Type B pancreatic cell (in vitro differentiated cells): ENCODE measurements around the gene CCNJL. TPM values are rescaled to one million over a fixed set of nuclear protein-coding genes. Genes with fewer than 3 reads are reported as not detected.

Experiments
- DNase-seq: peaks from one replicate; pipeline ENCODE4 v3.0.0; 2021; ENCODE audit warnings: mixed read lengths; ENCODE audit not compliant: unreplicated experiment; ENCODE audit errors: extremely low spot score
- H3K27ac Mint-ChIP-seq: 2 replicates; pipeline ENCODE4 v1.8.0; 2021; ENCODE audit warnings: mild to moderate bottlenecking, mixed read lengths
- H3K27me3 Mint-ChIP-seq: 2 replicates; pipeline ENCODE4 v1.8.0; 2021; ENCODE audit warnings: mixed read lengths
- H3K36me3 Mint-ChIP-seq: 2 replicates; pipeline ENCODE4 v1.8.0; 2021; ENCODE audit warnings: mixed read lengths
- H3K4me1 Mint-ChIP-seq: one replicate; pipeline ENCODE4 v1.8.0; 2021; ENCODE audit warnings: mixed read lengths; ENCODE audit not compliant: unreplicated experiment
- H3K4me3 Mint-ChIP-seq: 2 replicates; pipeline ENCODE4 v1.8.0; 2021; ENCODE audit warnings: mild to moderate bottlenecking, mixed read lengths
- H3K9me3 Mint-ChIP-seq: 2 replicates; pipeline ENCODE4 v1.8.0; 2021; ENCODE audit warnings: mixed read lengths
- total RNA-seq: library from RNA; stranded (reverse); gene quantifications from 2 replicates; pipeline ENCODE4 v1.2.1, GENCODE V29; 2021; ENCODE audit warnings: low replicate concordance
- TF ChIP-seq, protein P1 (sequence below): fragments of 200-600 bp; sonication (generic); conservative IDR thresholded peaks from 2 replicates; pipeline ENCODE4 v1.5.0; 2021; ENCODE audit warnings: antibody characterized with exemption, mild to moderate bottlenecking

The CCNJL gene
- total RNA-seq, 1 donor from 2014 or later, result 16.6 TPM

DNA sequence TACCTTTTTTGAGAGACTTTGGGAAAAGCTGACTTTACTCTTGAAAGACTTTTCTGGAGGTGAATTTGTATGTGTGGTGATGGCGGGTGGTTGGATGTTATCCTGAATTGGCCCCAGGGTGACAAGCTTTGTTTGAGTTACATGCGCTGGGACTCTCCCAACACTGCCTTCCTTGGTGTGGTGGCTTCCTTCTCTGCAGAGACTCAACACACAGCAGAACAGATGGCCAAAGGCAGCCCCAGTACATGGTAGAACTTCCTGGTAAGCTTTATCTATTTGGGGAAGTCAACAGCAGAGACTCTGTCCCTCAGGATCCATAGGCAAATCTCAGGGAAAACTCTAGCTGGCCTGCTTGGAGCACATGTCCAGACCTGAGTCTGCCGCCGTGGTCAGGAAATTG, 39.9 kb upstream of the CCNJL start:
- no peak for DNase-seq
- Mint-ChIP-seq H3K9me3 (no peaks in the 10 kb centered on the region), H3K4me1 (peaks cover 4% of the 10 kb centered on the region), H3K36me3 (no peaks in the 10 kb centered on the region), H3K27me3 (no peaks in the 10 kb centered on the region), H3K4me3 (no peak overlapping the region), H3K27ac (no peak overlapping the region)
- TF ChIP-seq, protein P1, sequence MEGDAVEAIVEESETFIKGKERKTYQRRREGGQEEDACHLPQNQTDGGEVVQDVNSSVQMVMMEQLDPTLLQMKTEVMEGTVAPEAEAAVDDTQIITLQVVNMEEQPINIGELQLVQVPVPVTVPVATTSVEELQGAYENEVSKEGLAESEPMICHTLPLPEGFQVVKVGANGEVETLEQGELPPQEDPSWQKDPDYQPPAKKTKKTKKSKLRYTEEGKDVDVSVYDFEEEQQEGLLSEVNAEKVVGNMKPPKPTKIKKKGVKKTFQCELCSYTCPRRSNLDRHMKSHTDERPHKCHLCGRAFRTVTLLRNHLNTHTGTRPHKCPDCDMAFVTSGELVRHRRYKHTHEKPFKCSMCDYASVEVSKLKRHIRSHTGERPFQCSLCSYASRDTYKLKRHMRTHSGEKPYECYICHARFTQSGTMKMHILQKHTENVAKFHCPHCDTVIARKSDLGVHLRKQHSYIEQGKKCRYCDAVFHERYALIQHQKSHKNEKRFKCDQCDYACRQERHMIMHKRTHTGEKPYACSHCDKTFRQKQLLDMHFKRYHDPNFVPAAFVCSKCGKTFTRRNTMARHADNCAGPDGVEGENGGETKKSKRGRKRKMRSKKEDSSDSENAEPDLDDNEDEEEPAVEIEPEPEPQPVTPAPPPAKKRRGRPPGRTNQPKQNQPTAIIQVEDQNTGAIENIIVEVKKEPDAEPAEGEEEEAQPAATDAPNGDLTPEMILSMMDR, result no peak

DNA sequence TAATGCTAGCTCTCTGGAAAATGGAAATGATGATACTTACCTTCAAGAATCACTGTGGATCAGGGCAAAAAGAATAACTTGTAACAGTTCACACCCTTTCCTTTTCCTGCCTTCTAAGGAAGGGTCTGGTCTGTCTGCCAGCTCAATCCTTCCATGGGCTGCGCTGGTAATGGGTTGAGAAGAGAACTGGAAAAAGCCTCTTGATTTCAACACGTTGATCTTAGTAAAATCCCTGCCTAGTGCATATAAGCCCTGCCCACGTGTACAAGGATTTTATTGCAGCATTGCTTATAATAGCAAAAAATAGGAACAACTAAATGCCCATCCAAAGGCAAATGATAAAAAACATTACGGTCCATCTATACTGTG, 37.6 kb upstream of the CCNJL start:
- H3K4me3 Mint-ChIP-seq, result no peak overlapping the region
- no peaks in the 10 kb centered on the region for H3K4me1 Mint-ChIP-seq
- no peaks in the 10 kb centered on the region for H3K27me3 Mint-ChIP-seq
- TF ChIP-seq, protein P1, result no peak
- H3K9me3 Mint-ChIP-seq, result no peaks in the 10 kb centered on the region
- no peak overlapping the region for H3K27ac Mint-ChIP-seq
- DNase-seq, result no peak
- H3K36me3 Mint-ChIP-seq, result no peaks in the 10 kb centered on the region

GRCh38 chr5:160349249-160349934, 37.0 kb upstream of the CCNJL start:
- no peak for DNase-seq
- Mint-ChIP-seq H3K36me3 (no peaks in the 10 kb centered on the region), H3K4me3 (no peak overlapping the region), H3K27ac (no peak overlapping the region), H3K9me3 (no peaks in the 10 kb centered on the region), H3K27me3 (no peaks in the 10 kb centered on the region), H3K4me1 (no peaks in the 10 kb centered on the region)
- TF ChIP-seq, protein P1, result no peak

DNA sequence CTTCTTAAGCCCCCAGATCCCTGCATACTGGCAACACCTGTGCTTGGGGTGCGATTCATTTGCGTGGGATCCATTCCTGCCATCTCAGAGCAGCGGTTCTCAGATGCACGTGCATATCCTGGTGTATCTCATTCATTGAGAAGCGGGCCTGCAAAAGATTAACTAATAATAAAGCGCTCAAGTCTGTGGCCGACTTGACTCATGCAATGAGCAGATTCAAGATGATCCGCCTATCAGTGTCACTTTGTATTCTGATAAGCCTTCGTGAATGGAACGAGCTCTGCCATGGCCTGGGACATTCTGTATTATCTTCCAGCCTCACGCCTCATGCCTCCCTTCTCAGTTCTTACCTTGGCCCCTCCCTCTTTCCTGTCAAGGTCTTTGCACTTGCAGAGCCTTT, 35.7 kb upstream of the CCNJL start:
- no peaks in the 10 kb centered on the region for H3K27me3 Mint-ChIP-seq
- TF ChIP-seq, protein P1, result no peak

DNA sequence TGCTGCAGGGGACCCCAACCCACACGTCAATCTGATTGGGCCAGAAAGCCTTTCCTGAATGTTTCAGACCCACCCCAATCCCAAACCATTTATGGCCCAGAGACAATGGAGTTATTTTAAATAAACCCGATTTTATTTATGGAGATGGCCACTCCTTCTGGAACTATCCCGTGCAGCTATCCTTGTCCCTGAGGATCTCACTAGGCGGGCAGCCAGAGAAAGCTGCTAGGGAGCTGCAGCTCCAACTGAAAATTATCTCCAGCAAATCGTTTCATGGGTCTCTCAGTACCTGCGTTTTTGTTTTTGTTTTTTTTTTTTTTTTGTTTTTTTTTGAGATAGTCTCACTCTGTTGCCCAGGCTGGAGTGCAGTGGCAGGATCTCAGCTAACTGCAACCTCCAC, 35.1 kb upstream of the CCNJL start:
- Mint-ChIP-seq H3K9me3 (no peaks in the 10 kb centered on the region), H3K27ac (no peak overlapping the region), H3K4me3 (no peak overlapping the region), H3K36me3 (no peaks in the 10 kb centered on the region), H3K4me1 (no peaks in the 10 kb centered on the region), H3K27me3 (no peaks in the 10 kb centered on the region)
- TF ChIP-seq, protein P1, result no peak
- no peak for DNase-seq

More for the DNA sequence above, 35.7 kb upstream of the CCNJL start:
- no peak overlapping the region for H3K27ac Mint-ChIP-seq
- H3K36me3 Mint-ChIP-seq, result no peaks in the 10 kb centered on the region
- no peaks in the 10 kb centered on the region for H3K4me1 Mint-ChIP-seq
- H3K4me3 Mint-ChIP-seq, result no peak overlapping the region
- DNase-seq, result no peak
- no peaks in the 10 kb centered on the region for H3K9me3 Mint-ChIP-seq
